Adipose tissue (tissue), 3 donors: ENCODE results near the gene TET3. TPM values are rescaled to one million over a fixed set of nuclear protein-coding genes. Genes with fewer than 3 reads are reported as not detected.
A peak's percentile ranks its signal among the peaks of the same experiment; 100 is the strongest.

Experiments
- H3K27ac ChIP-seq: one replicate; pipeline ENCODE4 v1.5.1; 2013; ENCODE audit warnings: low read depth, low read length
- whole genome bisulfite sequencing, 3 donors: extraction: QIAGEN DNeasy Blood & Tissue Kit; methylation state at CpG; one replicate each; pipeline ENCODE4 v1.1.7; 2013; 5-methylcytosine and 5-hydroxymethylcytosine counted together
- polyA plus RNA-seq, 3 donors: library from polyadenylated mRNA; stranded (reverse); fragments of 200-250 nt; gene quantifications; one replicate each; pipeline ENCODE4 v1.2.3, GENCODE V29; 2013
- donor health status: healthy with polysubstance abuse.
- donor health status: Bipolar disorder and iron deficiency.
- donor health status: healthy.

The TET3 gene
- polyA plus RNA-seq, 3 donors = 1.5 to 2.3 (median 2.0) TPM

GRCh38 chr2:73983322-73984202, 1.1 kb upstream of the TET3 start:
- WGBS, 3 donors = 14 to 24% (median 20%) methylated on average over 35 of the region's 35 CpGs
- H3K27ac ChIP-seq = no peak overlapping the region

GRCh38 chr2:73984922-73985307, 205 bp downstream of the TET3 start:
- 0% methylated on average over 3 to 55 of the region's 58 CpGs for WGBS, 3 donors
- H3K27ac ChIP-seq = peak overlapping the region; percentile 56

- H3K27ac ChIP-seq = peak overlapping the region; percentile 56
These were observed 786 bp downstream of the TET3 start for GRCh38 chr2:73985308-73986084.

GRCh38 chr2:73986085-73986681, 1.5 kb downstream of the TET3 start:
- WGBS, 3 donors = 84 to 86% (median 85%) methylated on average over 21 of the region's 21 CpGs

More at GRCh38 chr2:73985308-73986084, 786 bp downstream of the TET3 start:
- 2 to 5% (median 3%) methylated on average over 29 to 61 of the region's 66 CpGs for WGBS, 3 donors

GRCh38 chr2:73987109-73987947, 2.6 kb downstream of the TET3 start:
- WGBS, 3 donors = 27 to 55% (median 47%) methylated on average over 24 of the region's 24 CpGs
- no peak overlapping the region for H3K27ac ChIP-seq

More at GRCh38 chr2:73986085-73986681, 1.5 kb downstream of the TET3 start:
- no peak overlapping the region for H3K27ac ChIP-seq

- no peak overlapping the region for H3K27ac ChIP-seq
- 44 to 69% (median 69%) methylated on average over 10 of the region's 10 CpGs for WGBS, 3 donors
These were observed 3.4 kb downstream of the TET3 start for GRCh38 chr2:73987948-73988700.

GRCh38 chr2:73989972-73990371, 5.3 kb downstream of the TET3 start:
- 96 to 98% (median 96%) methylated on average over 2 of the region's 2 CpGs for WGBS, 3 donors

GRCh38 chr2:73990531-73990930, 5.8 kb downstream of the TET3 start:
- no peak overlapping the region for H3K27ac ChIP-seq
- 96 to 100% (median 98%) methylated on average over 1 of the region's 1 CpG for whole genome bisulfite sequencing, 3 donors

More at GRCh38 chr2:73989972-73990371, 5.3 kb downstream of the TET3 start:
- no peak overlapping the region for H3K27ac ChIP-seq

GRCh38 chr2:73992036-73992435, 7.3 kb downstream of the TET3 start:
- H3K27ac ChIP-seq = no peak overlapping the region
- WGBS, 3 donors = 94 to 100% (median 95%) methylated on average over 4 of the region's 4 CpGs

- no peak overlapping the region for H3K27ac ChIP-seq
- WGBS, 3 donors = 76 to 90% (median 81%) methylated on average over 3 of the region's 3 CpGs
These were observed 8.7 kb downstream of the TET3 start for GRCh38 chr2:73993376-73993775.

- WGBS, 3 donors = 78 to 84% (median 80%) methylated on average over 4 of the region's 4 CpGs
- no peak overlapping the region for H3K27ac ChIP-seq
These were observed 9.1 kb downstream of the TET3 start for GRCh38 chr2:73993778-73994177.

GRCh38 chr2:73994178-73994831, 9.6 kb downstream of the TET3 start:
- no peak overlapping the region for H3K27ac ChIP-seq
- 81 to 97% (median 92%) methylated on average over 6 to 8 of the region's 8 CpGs for WGBS, 3 donors

- WGBS, 3 donors = 95 to 99% (median 98%) methylated on average over 5 of the region's 5 CpGs
- H3K27ac ChIP-seq = no peak overlapping the region
These were observed 11.1 kb downstream of the TET3 start for GRCh38 chr2:73995810-73996209.

- WGBS, 3 donors = 88 to 95% (median 94%) methylated on average over 6 of the region's 6 CpGs
- H3K27ac ChIP-seq = no peak overlapping the region
These were observed 13.1 kb downstream of the TET3 start for GRCh38 chr2:73997813-73998212.

- WGBS, 3 donors = 85 to 87% (median 85%) methylated on average over 8 of the region's 8 CpGs
These were observed 13.7 kb downstream of the TET3 start for GRCh38 chr2:73998451-73998850.

GRCh38 chr2:73998933-73999332, 14.2 kb downstream of the TET3 start:
- WGBS, 3 donors = 80 to 87% (median 84%) methylated on average over 4 of the region's 4 CpGs
- H3K27ac ChIP-seq = no peak overlapping the region

More at GRCh38 chr2:73998451-73998850, 13.7 kb downstream of the TET3 start:
- no peak overlapping the region for H3K27ac ChIP-seq
